ENCODE measurements around the gene RNF150. TPM values are rescaled to one million over a fixed set of nuclear protein-coding genes. Genes with fewer than 3 reads are reported as not detected.

The RNF150 gene
- total RNA-seq, 2 experiments from 2014 or later, result not detected

GRCh38 chr4:140995058-140995457, 138.2 kb downstream of the RNF150 start:
- Mint-ChIP-seq H3K4me3 (no peak overlapping the region), H3K27ac (no peak overlapping the region), H3K36me3 (ENCODE audit: low read depth) (no peaks in the 10 kb centered on the region), H3K9me3 (no peaks in the 10 kb centered on the region), H3K4me1 (no peaks in the 10 kb centered on the region), H3K27me3 (no peaks in the 10 kb centered on the region)
- no peak for DNase-seq
- POLR2A ChIA-PET, result no interaction called here
- CTCF ChIA-PET, result no interaction called here

- no peak overlapping the region for H3K27ac Mint-ChIP-seq
- no peaks in the 10 kb centered on the region for H3K9me3 Mint-ChIP-seq
- ChIA-PET POLR2A (no interaction called here), CTCF (no interaction called here)
- no peaks in the 10 kb centered on the region for H3K36me3 Mint-ChIP-seq (ENCODE audit: low read depth)
- no peaks in the 10 kb centered on the region for H3K27me3 Mint-ChIP-seq
- no peak overlapping the region for H3K4me3 Mint-ChIP-seq
- no peaks in the 10 kb centered on the region for H3K4me1 Mint-ChIP-seq
- DNase-seq, result no peak
These were observed 139.3 kb downstream of the RNF150 start for GRCh38 chr4:140994015-140994414.

- no peaks in the 10 kb centered on the region for H3K27me3 Mint-ChIP-seq
- H3K27ac Mint-ChIP-seq, result no peak overlapping the region
- no peak for DNase-seq
- H3K4me1 Mint-ChIP-seq, result no peaks in the 10 kb centered on the region
- H3K4me3 Mint-ChIP-seq, result no peak overlapping the region
- H3K36me3 Mint-ChIP-seq (ENCODE audit: low read depth), result no peaks in the 10 kb centered on the region
- ChIA-PET POLR2A (no interaction called here), CTCF (no interaction called here)
- no peaks in the 10 kb centered on the region for H3K9me3 Mint-ChIP-seq
These were observed 139.9 kb downstream of the RNF150 start for GRCh38 chr4:140993370-140993769.

- POLR2A ChIA-PET, result no interaction called here
- Mint-ChIP-seq H3K36me3 (ENCODE audit: low read depth) (no peaks in the 10 kb centered on the region), H3K27ac (no peak overlapping the region), H3K4me3 (no peak overlapping the region), H3K4me1 (no peaks in the 10 kb centered on the region), H3K27me3 (no peaks in the 10 kb centered on the region), H3K9me3 (no peaks in the 10 kb centered on the region)
- CTCF ChIA-PET, result no interaction called here
- DNase-seq, result no peak
These were observed 143.3 kb downstream of the RNF150 start for GRCh38 chr4:140989944-140990343.

GRCh38 chr4:140986045-140986444, 147.2 kb downstream of the RNF150 start:
- Mint-ChIP-seq H3K36me3 (ENCODE audit: low read depth) (no peaks in the 10 kb centered on the region), H3K9me3 (no peaks in the 10 kb centered on the region), H3K27ac (no peak overlapping the region), H3K4me3 (no peak overlapping the region), H3K27me3 (no peaks in the 10 kb centered on the region), H3K4me1 (no peaks in the 10 kb centered on the region)
- CTCF ChIA-PET, result no interaction called here
- POLR2A ChIA-PET, result no interaction called here
- DNase-seq, result no peak

GRCh38 chr4:140982613-140983340, 150.5 kb downstream of the RNF150 start:
- Mint-ChIP-seq H3K9me3 (no peaks in the 10 kb centered on the region), H3K27ac (no peak overlapping the region), H3K27me3 (no peaks in the 10 kb centered on the region), H3K4me3 (no peak overlapping the region), H3K36me3 (ENCODE audit: low read depth) (no peaks in the 10 kb centered on the region), H3K4me1 (no peaks in the 10 kb centered on the region)
- no peak for DNase-seq
- ChIA-PET CTCF (no interaction called here), POLR2A (no interaction called here)

GRCh38 chr4:140980426-140981200, 152.7 kb downstream of the RNF150 start:
- ChIA-PET CTCF (no interaction called here), POLR2A (no interaction called here)
- Mint-ChIP-seq H3K27ac (no peak overlapping the region), H3K27me3 (no peaks in the 10 kb centered on the region), H3K36me3 (ENCODE audit: low read depth) (no peaks in the 10 kb centered on the region), H3K9me3 (no peaks in the 10 kb centered on the region), H3K4me1 (no peaks in the 10 kb centered on the region), H3K4me3 (no peak overlapping the region)
- no peak for DNase-seq

- Mint-ChIP-seq H3K4me3 (no peak overlapping the region), H3K27me3 (no peaks in the 10 kb centered on the region), H3K27ac (no peak overlapping the region), H3K4me1 (no peaks in the 10 kb centered on the region), H3K9me3 (no peaks in the 10 kb centered on the region), H3K36me3 (ENCODE audit: low read depth) (no peaks in the 10 kb centered on the region)
- no peak for DNase-seq
- POLR2A ChIA-PET, result no interaction called here
- CTCF ChIA-PET, result no interaction called here
These were observed 156.5 kb downstream of the RNF150 start for GRCh38 chr4:140976768-140977167.

GRCh38 chr4:140971077-140971792, 162.0 kb downstream of the RNF150 start:
- H3K9me3 Mint-ChIP-seq, result no peaks in the 10 kb centered on the region
- POLR2A ChIA-PET, result no interaction called here

GRCh38 chr4:140969296-140969695, 164.0 kb downstream of the RNF150 start:
- Mint-ChIP-seq H3K4me3 (no peak overlapping the region), H3K36me3 (ENCODE audit: low read depth) (no peaks in the 10 kb centered on the region), H3K4me1 (no peaks in the 10 kb centered on the region), H3K9me3 (no peaks in the 10 kb centered on the region), H3K27ac (no peak overlapping the region), H3K27me3 (no peaks in the 10 kb centered on the region)
- ChIA-PET CTCF (no interaction called here), POLR2A (no interaction called here)
- no peak for DNase-seq

More at GRCh38 chr4:140971077-140971792, 162.0 kb downstream of the RNF150 start:
- Mint-ChIP-seq H3K4me3 (no peak overlapping the region), H3K4me1 (no peaks in the 10 kb centered on the region), H3K27me3 (no peaks in the 10 kb centered on the region), H3K27ac (no peak overlapping the region), H3K36me3 (ENCODE audit: low read depth) (no peaks in the 10 kb centered on the region)
- CTCF ChIA-PET, result no interaction called here
- no peak for DNase-seq

GRCh38 chr4:140968371-140968770, 164.9 kb downstream of the RNF150 start:
- CTCF ChIA-PET, result no interaction called here
- no peak overlapping the region for H3K4me3 Mint-ChIP-seq

GRCh38 chr4:140963883-140964282, 169.4 kb downstream of the RNF150 start:
- Mint-ChIP-seq H3K27me3 (no peaks in the 10 kb centered on the region), H3K27ac (no peak overlapping the region), H3K4me3 (no peak overlapping the region), H3K36me3 (ENCODE audit: low read depth) (no peaks in the 10 kb centered on the region), H3K9me3 (no peaks in the 10 kb centered on the region), H3K4me1 (no peaks in the 10 kb centered on the region)
- POLR2A ChIA-PET, result no interaction called here
- CTCF ChIA-PET, result no interaction called here
- no peak for DNase-seq

More at GRCh38 chr4:140968371-140968770, 164.9 kb downstream of the RNF150 start:
- Mint-ChIP-seq H3K27ac (no peak overlapping the region), H3K4me1 (no peaks in the 10 kb centered on the region), H3K27me3 (no peaks in the 10 kb centered on the region), H3K36me3 (ENCODE audit: low read depth) (no peaks in the 10 kb centered on the region), H3K9me3 (no peaks in the 10 kb centered on the region)
- POLR2A ChIA-PET, result no interaction called here
- no peak for DNase-seq

GRCh38 chr4:140955641-140956040, 177.6 kb downstream of the RNF150 start:
- POLR2A ChIA-PET, result no interaction called here

More at GRCh38 chr4:140955641-140956040, 177.6 kb downstream of the RNF150 start:
- no peak for DNase-seq
- no peaks in the 10 kb centered on the region for H3K27me3 Mint-ChIP-seq
- CTCF ChIA-PET, result no interaction called here
- H3K4me1 Mint-ChIP-seq, result no peaks in the 10 kb centered on the region
- no peaks in the 10 kb centered on the region for H3K9me3 Mint-ChIP-seq
- H3K4me3 Mint-ChIP-seq, result no peak overlapping the region
- no peaks in the 10 kb centered on the region for H3K36me3 Mint-ChIP-seq (ENCODE audit: low read depth)
- no peak overlapping the region for H3K27ac Mint-ChIP-seq
